IPS-20b (cell line): ENCODE results near the gene PHACTR3.

Experiments used
- H3K27ac ChIP-seq: one replicate; pipeline ENCODE4 v1.5.1; 2013; ENCODE audit warnings: low read length
- H3K27me3 ChIP-seq: 2 replicates; pipeline ENCODE4 v1.6.1; 2013; ENCODE audit warnings: mild to moderate bottlenecking, low read length, inconsistent platforms; ENCODE audit not compliant: insufficient read depth
- H3K36me3 ChIP-seq: 2 replicates; pipeline ENCODE4 v1.6.1; 2013; ENCODE audit warnings: low read depth, mild to moderate bottlenecking, inconsistent platforms, low read length, moderate library complexity; ENCODE audit not compliant: insufficient read depth
- H3K4me1 ChIP-seq: 2 replicates; pipeline ENCODE4 v1.6.1; 2013; ENCODE audit warnings: mild to moderate bottlenecking, control low read depth, inconsistent platforms, low read length, moderate library complexity; ENCODE audit not compliant: insufficient read depth
- H3K4me3 ChIP-seq: 2 replicates; pipeline ENCODE4 v1.5.1; 2013; ENCODE audit warnings: mild to moderate bottlenecking, low read length, inconsistent platforms
- H3K9ac ChIP-seq: 2 replicates; pipeline ENCODE4 v1.6.1; 2013; ENCODE audit warnings: low read depth, mild to moderate bottlenecking, inconsistent platforms, low read length, moderate library complexity
- H3K9me3 ChIP-seq: 2 replicates; pipeline ENCODE4 v1.6.1; 2013; ENCODE audit warnings: mild to moderate bottlenecking, low read depth, low read length, inconsistent platforms; ENCODE audit not compliant: insufficient read depth

Gene PHACTR3

DNA sequence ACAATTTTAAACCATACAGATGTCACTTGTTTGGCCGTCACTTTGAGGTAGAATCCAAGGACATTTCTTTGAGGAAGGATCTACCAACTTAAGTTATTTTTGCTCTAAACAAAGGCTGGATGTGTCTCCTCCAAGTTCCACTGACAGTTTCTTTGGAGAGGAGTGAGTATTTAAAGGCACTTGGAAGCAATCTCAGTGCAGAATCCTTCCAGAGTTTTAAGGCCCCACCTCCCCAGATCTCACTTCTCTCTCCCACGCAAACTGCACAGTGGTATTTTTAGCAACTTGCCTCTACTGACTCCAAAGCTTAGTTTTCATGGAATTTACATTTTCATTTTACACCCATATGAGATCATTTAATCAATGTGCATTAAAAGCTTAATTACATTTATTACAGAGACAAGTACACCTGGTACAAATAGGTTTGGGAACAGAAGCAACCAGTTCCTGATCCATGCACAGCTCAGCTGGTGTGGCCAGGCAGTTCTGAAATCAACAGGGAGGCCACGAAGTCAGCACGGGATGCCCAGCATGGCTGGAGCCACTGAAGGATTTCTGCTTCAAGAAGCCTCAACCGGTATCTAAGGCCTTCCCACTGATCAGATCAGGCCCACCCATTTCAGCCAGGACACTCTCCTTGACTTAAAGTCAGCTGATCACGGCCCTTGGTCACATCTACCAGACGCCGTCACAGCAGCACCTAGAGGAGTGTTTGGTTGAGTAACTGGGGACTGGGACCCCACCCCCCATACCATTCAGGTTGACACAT is 219.3 kb downstream of the PHACTR3 start:
- H3K27ac ChIP-seq = no peak overlapping the region
- no peak overlapping the region for H3K4me3 ChIP-seq
- H3K9me3 ChIP-seq = no peaks in the 10 kb centered on the region
- H3K9ac ChIP-seq = no peak overlapping the region
- no peaks in the 10 kb centered on the region for H3K4me1 ChIP-seq
- no peaks in the 10 kb centered on the region for H3K36me3 ChIP-seq
- 0 out of 2 replicates have a peak, but pooled peaks cover 3% of the 10 kb centered on the region for H3K27me3 ChIP-seq

DNA sequence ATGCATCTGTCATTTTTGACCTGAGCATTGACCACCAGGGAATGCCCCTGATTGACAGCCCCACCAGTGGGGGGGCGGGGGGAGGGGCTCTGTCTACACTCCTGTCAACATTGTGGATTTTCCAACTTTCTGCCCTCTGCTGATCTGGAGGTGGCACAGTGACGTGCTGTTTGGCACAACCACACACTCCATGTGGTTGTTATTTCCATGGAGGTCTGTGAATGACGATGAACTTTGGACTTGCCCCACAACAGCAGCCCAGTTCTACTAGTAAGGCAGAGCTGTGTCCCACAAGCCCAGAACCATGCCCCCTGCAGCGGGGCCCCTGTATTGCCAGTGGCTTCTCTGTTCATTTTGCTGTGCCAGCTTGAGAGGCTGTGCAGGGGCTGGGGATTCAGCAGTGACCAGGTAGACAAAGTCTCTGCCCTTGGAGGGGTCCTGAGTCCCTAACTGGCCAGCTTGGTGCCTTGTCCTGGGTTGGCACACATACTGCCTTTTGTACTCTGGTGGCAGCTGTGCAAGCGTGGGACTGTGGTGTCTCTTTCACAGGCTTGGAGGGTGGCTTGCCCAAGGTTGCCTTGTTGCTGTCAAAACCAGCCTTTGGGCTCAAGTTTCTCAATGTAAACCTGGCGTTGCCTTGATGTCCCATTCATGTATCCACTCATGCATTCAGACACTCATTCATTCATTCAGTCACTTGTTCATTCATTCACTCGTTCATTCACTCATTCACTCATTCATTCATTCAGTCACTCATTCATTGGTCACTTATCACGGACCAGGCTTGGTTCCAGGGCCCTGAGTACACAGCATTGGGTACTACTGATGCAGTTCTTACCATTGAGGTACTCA is 220.6 kb downstream of the PHACTR3 start:
- no peaks in the 10 kb centered on the region for H3K4me1 ChIP-seq
- H3K27me3 ChIP-seq = peaks cover 13% of the 10 kb centered on the region; the same call in 1 of the 2 replicates
- H3K9ac ChIP-seq = no peak overlapping the region
- H3K9me3 ChIP-seq = no peaks in the 10 kb centered on the region
- no peak overlapping the region for H3K27ac ChIP-seq
- H3K4me3 ChIP-seq = no peak overlapping the region
- no peaks in the 10 kb centered on the region for H3K36me3 ChIP-seq

DNA sequence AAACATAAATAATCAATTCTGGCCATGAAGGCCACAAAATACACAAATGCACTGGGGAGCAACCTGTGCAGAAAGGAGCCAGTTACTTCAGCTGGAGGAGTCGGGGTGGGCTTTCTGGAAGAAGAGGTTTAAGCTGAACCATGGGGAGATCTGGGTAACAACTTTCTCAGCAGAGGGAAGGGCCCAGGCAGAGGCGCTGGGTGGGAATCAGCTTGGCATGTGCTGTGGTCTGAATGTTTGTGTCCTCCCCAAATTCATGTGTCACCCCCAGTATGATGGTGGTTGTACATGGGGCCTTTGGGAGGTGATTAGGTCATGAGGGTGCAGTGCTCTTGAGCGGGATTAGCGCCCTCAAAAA is 221.2 kb downstream of the PHACTR3 start:
- Histone ChIP-seq H3K9ac (no peak overlapping the region), H3K27ac (no peak overlapping the region), H3K36me3 (no peaks in the 10 kb centered on the region), H3K27me3 (peaks cover 15% of the 10 kb centered on the region; the same call in 1 of the 2 replicates), H3K4me1 (no peaks in the 10 kb centered on the region), H3K4me3 (no peak overlapping the region), H3K9me3 (no peaks in the 10 kb centered on the region)

DNA sequence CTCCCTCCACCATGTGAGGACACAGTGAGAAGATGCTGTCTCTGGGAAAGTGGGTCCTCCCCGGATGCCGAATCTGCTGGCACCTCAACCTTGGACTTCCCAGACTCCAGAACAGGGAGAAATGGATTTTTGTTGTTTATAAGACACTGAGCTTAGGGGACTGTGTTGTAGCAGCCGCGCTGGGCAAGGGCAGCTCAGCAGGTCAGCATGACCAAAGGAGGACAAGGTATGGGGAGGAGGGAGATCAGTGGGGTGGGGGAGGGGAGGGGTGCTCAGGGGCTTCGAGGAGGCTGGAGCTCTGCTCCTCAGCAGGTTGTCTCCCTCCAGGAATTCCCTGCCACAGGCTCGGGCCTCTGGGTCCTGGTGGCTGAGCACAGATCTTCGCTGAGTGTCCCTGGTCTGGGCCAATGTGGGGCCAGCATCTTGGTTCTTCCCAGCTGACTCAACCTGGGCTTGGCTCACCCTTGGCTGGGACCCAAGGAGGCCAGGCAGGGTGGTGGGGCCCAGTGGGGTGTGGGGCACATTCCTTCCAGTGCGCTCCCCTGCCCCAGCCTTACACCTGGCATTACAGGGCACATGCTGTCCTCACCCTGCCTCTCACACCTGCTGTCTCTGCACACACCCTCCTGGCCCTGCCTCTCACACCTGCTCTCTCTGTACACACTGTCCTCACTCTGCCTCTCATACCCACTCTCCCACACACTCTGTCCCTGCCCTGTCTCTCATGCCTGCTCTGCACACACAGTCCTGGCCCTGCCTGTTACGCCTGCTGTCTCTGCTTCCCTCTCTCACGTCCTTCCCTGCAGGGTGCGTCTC is 221.8 kb downstream of the PHACTR3 start:
- Histone ChIP-seq H3K9ac (no peak overlapping the region), H3K9me3 (no peaks in the 10 kb centered on the region), H3K4me1 (no peaks in the 10 kb centered on the region), H3K27ac (no peak overlapping the region), H3K36me3 (no peaks in the 10 kb centered on the region), H3K27me3 (peaks cover 15% of the 10 kb centered on the region; the same call in 1 of the 2 replicates), H3K4me3 (no peak overlapping the region)

DNA sequence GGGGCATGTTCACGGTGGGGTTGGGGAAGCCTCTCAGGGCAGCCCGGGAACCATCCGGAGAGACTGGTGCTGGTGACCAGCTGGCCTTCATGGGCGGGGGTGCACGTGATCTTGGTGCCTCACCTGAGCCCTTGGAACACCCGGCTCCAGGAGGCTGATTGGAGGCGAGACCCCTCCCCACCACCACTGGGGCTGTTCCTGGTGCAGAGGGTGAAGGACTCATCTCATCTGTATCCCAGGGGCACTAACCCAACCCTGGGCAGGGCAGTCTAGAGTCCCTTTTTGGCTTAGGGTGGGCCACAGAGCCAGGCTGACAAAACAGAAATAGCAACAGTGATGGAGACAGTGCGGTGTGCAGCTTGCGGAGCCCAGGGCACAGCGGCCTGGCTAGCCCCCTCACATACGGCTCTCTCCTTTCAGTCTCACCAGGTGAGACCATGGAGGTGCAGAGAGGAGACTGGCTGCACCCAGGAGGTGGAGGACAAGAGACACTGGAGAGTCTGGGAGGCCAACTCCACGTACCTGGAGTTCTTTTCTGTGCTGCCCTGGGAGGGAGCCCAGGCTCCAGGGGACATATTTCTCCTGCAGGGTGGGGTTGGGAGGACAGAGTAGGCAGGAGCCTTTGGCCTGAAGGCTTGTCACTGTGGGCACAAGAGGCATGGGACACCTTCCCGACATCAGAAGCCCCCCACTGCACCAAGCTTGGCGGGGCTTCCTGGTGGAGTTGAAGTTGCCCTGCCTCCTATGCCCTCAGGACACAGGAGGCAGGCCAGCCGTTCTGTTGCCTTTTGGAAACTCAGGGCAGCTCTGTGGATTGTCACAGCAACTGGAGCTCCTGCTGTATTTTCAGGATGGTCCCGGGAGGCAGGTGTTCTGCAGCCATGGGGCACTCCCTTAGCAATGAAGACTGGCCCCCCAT is 223.1 kb downstream of the PHACTR3 start:
- H3K27ac ChIP-seq = no peak overlapping the region

DNA sequence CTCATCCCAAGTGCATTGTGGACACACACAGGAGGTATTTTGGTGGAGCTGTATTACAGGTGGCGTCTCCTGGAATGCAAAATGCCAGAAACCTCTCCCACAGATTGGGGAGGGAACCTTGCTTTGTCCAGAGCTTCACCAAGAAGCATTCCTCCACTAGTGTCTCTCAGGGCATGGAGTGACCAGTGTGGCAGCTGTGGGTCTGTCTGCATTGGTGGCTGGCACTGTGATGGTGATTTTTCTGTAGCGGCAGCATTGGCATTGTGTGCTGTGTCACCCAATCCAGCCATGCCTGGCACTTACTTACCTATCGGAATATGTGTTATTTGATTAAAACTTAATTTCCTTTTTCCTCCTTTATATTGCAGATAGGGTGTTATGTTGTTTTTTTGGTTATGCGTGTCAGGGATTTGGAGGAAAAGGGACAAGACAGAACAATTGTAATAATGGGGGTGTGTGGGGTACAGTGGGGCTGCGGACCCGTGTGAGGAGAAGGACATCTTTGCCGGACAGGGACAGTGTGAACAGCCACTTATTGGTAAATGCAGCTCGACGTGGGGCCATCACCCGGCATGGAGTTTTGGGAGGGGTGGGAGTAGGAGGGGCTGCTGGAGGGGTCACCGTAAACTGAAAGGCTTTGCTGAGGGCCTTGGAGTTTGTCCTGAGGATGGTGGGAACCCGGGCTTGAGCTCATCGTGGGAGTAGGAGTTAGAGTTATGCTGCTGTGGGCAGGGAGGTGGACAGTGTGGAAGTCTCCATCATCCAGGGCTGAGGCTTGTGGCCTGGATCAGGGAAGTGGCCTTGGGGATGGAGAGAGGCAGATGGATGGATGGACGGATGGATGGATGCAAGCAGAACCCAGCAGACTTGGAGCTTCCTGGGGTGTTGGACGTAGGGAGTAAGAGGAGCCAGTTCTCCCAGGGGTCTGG is 224.0 kb downstream of the PHACTR3 start:
- Histone ChIP-seq H3K4me1 (no peaks in the 10 kb centered on the region), H3K36me3 (no peaks in the 10 kb centered on the region), H3K9me3 (no peaks in the 10 kb centered on the region), H3K9ac (no peak overlapping the region), H3K4me3 (no peak overlapping the region), H3K27ac (no peak overlapping the region), H3K27me3 (peaks cover 15% of the 10 kb centered on the region; the same call in 1 of the 2 replicates)

More for the DNA sequence above, 223.1 kb downstream of the PHACTR3 start:
- H3K9me3 ChIP-seq = no peaks in the 10 kb centered on the region
- no peaks in the 10 kb centered on the region for H3K36me3 ChIP-seq
- no peak overlapping the region for H3K4me3 ChIP-seq
- H3K27me3 ChIP-seq = peaks cover 15% of the 10 kb centered on the region; the same call in 1 of the 2 replicates
- H3K4me1 ChIP-seq = no peaks in the 10 kb centered on the region
- H3K9ac ChIP-seq = no peak overlapping the region

DNA sequence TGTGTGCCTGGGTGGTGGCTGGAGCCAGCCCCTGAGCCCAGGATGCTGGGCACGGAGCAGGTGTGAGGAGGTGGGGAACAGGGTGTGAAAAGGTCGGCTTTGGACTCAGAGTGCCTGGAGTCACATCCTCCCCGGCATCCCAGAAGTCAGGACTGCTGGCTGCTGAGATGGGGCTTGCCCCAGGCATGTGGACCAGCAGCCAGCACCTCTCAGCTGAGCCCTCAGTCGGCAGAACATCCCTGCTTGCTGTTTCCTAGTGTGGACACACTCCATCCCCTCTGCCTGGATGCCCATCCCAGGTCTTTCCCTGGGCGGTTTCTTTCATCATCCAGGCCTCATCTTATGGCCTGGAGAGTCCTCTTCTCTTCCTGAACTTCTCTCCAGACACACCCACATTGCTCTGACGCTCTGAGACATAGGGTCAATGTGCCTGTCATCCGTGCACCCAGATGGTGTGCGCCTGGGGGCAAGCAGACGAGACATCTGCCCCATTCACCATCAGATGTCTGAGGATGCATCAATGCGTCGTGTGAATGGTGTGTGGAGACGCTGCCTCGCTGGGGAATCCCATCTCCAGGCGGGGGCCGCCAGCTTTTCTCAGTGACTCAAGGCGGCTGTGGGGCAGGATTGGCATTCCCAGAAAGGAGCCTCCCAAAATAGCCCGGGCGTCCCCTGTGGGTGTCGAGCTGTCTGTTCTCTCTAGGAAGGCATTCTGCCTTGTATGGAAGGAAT is 224.9 kb downstream of the PHACTR3 start:
- H3K27ac ChIP-seq = no peak overlapping the region
- no peaks in the 10 kb centered on the region for H3K9me3 ChIP-seq
- peaks cover 17% of the 10 kb centered on the region for H3K27me3 ChIP-seq
- no peak overlapping the region for H3K9ac ChIP-seq
- H3K4me1 ChIP-seq = no peaks in the 10 kb centered on the region
- no peaks in the 10 kb centered on the region for H3K36me3 ChIP-seq
- H3K4me3 ChIP-seq = no peak overlapping the region

DNA sequence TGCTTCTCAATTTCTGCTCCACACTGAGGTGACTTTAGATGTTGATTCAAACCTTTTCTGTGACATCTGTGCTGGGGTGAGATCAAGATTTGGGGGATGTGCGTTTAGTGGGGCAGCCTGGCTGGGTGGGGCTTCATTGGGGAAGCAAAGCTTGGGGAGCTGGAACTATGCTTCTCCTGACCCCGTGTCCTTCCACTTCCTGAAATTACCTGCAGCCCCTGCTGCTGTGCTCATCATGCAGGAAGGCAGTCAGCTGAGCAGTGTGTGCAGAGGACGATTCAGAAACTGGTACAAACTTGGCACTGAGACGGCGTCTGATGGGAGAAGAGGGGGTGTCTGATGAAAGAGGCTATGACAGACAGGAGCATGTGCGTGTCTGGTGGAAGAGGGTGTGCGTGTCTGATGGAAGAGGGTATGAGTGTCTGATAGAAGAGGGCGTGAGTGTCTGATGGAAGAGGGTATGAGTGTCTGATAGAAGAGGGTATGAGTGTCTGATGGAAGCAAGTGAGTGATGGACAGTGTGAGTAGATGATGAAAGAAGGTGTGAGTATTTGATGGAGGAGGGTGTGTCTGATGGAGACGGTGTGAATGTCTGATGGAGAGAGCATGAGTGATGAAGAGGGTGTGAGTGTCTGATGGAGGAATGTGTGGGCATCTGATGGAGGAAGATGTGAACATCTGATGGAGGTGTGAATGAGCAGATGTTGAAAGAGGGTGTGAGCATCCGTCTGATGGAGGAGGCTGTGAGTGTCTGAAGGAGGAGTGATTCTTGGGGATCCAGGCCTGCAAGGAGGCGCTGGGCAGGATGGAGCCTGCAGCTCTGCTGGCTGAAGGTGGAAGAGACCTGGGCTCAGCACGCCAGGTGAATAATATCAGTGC is 225.7 kb downstream of the PHACTR3 start:
- Histone ChIP-seq H3K27me3 (peaks cover 25% of the 10 kb centered on the region), H3K9me3 (no peaks in the 10 kb centered on the region), H3K9ac (no peak overlapping the region), H3K4me1 (no peaks in the 10 kb centered on the region), H3K4me3 (no peak overlapping the region), H3K27ac (no peak overlapping the region), H3K36me3 (no peaks in the 10 kb centered on the region)

DNA sequence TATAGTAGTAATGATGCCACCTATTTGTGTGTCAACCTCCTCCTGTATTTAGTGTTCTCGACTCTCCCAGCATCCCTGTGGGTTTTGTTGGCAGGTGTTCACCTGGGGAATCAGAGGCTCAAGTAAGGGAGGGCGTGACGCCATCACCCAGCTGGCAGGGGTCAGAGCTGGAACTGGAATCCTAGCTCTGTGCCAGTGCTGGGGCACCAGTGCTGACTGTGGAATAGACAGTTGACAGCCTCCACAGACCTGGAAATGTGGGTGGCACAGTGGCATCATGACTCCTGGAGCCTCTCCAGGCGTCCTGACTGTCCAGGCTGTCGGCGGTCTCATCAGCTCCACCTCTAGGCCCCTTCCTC is 226.3 kb downstream of the PHACTR3 start:
- H3K27me3 ChIP-seq = peaks cover 26% of the 10 kb centered on the region
- H3K9ac ChIP-seq = no peak overlapping the region
- no peak overlapping the region for H3K27ac ChIP-seq
- H3K4me3 ChIP-seq = no peak overlapping the region
- no peaks in the 10 kb centered on the region for H3K9me3 ChIP-seq
- H3K4me1 ChIP-seq = no peaks in the 10 kb centered on the region
- no peaks in the 10 kb centered on the region for H3K36me3 ChIP-seq
